Measurements from ENCODE around the gene CUL1. TPM values are rescaled to one million over a fixed set of nuclear protein-coding genes. Genes with fewer than 3 reads are reported as not detected.

The CUL1 gene
- total and polyA plus RNA-seq, 2 donors (not counting 3 experiments of a cell fraction or from before 2014, with no cell fraction given) = 25.7 to 50.2 TPM

DNA sequence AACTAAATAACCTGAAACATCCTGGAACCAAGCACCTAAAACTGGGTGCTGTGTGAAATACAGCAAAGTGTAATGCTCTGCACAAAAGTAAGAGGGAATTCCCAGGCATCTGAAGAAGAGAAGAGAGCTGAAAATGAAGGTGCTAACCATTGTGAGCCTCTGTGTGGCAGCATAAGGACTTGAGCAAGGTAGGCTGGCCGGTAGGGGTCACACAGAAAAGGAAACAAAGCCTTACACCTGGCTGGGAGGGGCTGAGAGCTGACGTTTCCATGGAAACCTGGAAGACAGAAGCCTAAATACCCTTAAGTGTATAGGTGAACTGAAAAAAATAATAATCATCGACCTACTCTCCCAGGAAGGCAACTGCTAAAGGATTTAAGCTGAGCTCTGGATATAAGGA lies 48.6 kb downstream of the CUL1 start:
- no peaks in the 10 kb centered on the region for H3K9me1 ChIP-seq (replicated peaks; ENCODE audit: control insufficient read depth, extremely low read depth, insufficient read depth, low read length)
- H3K9ac ChIP-seq (replicated peaks; ENCODE audit: extremely low read depth, insufficient read depth, low read length) = no peak overlapping the region
- H3K79me2 ChIP-seq (ENCODE audit: control insufficient read depth, insufficient read depth, low read length) = peaks cover 40% of the 10 kb centered on the region
- intact Hi-C loops (cut with micrococcal nuclease) (no loop called here), dilution Hi-C loops (cut with MboI; ENCODE audit: extremely low pct_ligation_motif_present, low sequenced_read_pairs) (no loop called here)
- H4K20me1 ChIP-seq (replicated peaks; ENCODE audit: control insufficient read depth, extremely low read depth, insufficient read depth, low read length) = peaks cover 2% of the 10 kb centered on the region
- no peaks in the 10 kb centered on the region for H3K36me3 ChIP-seq (ENCODE audit: control insufficient read depth in 2 of 2, extremely low read depth in 1 of 2, insufficient read depth in 2 of 2, low read length in 2 of 2)
- POLR2A ChIA-PET = no interaction called here
- H3K4me2 ChIP-seq (ENCODE audit: insufficient read depth, low read length) = no peak overlapping the region
- H3K27me3 ChIP-seq (ENCODE audit: control insufficient read depth in 2 of 2, insufficient read depth in 2 of 2, low read length in 2 of 2) = no peaks in the 10 kb centered on the region
- no TSS peak for BruUV-seq (replicated peaks)
- no peaks in the 10 kb centered on the region for H3K4me1 ChIP-seq (ENCODE audit: control insufficient read depth, extremely low read depth, insufficient read depth, low read length)
- no peak overlapping the region for H2AFZ ChIP-seq (ENCODE audit: low read depth, low read length)
- no peak for DNase-seq (ENCODE audit: low read depth, low spot score)
- H3K4me3 ChIP-seq (replicated peaks in 1 of 3; ENCODE audit: insufficient read depth in 1 of 3, low read depth in 1 of 3, low read length in 3 of 3) = no peak overlapping the region
- no peaks in the 10 kb centered on the region for H3K9me3 ChIP-seq (replicated peaks; ENCODE audit: control insufficient read depth, insufficient read depth, low read length)
- TF ChIP-seq POLR2AphosphoS5 (IDR thresholded peaks at IDR 0.05; ENCODE audit: insufficient read depth, low read depth, low read length) = no peak
- TF ChIP-seq MYC (IDR thresholded peaks at IDR 0.05; ENCODE audit: low read depth, low read length) = no peak
- TF ChIP-seq POLR2A (IDR thresholded peaks at IDR 0.05; ENCODE audit: low read depth, low read length) = no peak
- TF ChIP-seq, protein P1, sequence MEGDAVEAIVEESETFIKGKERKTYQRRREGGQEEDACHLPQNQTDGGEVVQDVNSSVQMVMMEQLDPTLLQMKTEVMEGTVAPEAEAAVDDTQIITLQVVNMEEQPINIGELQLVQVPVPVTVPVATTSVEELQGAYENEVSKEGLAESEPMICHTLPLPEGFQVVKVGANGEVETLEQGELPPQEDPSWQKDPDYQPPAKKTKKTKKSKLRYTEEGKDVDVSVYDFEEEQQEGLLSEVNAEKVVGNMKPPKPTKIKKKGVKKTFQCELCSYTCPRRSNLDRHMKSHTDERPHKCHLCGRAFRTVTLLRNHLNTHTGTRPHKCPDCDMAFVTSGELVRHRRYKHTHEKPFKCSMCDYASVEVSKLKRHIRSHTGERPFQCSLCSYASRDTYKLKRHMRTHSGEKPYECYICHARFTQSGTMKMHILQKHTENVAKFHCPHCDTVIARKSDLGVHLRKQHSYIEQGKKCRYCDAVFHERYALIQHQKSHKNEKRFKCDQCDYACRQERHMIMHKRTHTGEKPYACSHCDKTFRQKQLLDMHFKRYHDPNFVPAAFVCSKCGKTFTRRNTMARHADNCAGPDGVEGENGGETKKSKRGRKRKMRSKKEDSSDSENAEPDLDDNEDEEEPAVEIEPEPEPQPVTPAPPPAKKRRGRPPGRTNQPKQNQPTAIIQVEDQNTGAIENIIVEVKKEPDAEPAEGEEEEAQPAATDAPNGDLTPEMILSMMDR (IDR thresholded peaks at IDR 0.05; ENCODE audit: extremely low read depth in 1 of 2, insufficient read depth in 1 of 2, low read depth in 1 of 2, low read length in 2 of 2) = no peak
- no peak for TF ChIP-seq EZH2 (IDR thresholded peaks at IDR 0.05; ENCODE audit: borderline replicate concordance, low read depth, low read length, severe bottlenecking)
- no peak for TF ChIP-seq GATA2 (IDR thresholded peaks at IDR 0.05; ENCODE audit: insufficient read depth, insufficient read length, low read depth, low read length)
- TF ChIP-seq, protein P2, sequence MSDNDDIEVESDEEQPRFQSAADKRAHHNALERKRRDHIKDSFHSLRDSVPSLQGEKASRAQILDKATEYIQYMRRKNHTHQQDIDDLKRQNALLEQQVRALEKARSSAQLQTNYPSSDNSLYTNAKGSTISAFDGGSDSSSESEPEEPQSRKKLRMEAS (IDR thresholded peaks at IDR 0.05; ENCODE audit: insufficient read depth, insufficient read length) = no peak
- no peak for TF ChIP-seq FOS (IDR thresholded peaks at IDR 0.05; ENCODE audit: borderline replicate concordance, insufficient read depth, low read length)
- no peak for TF ChIP-seq JUN (IDR thresholded peaks at IDR 0.05; ENCODE audit: borderline replicate concordance, insufficient read depth, insufficient read length, low read depth)
- no peak for FAIRE-seq
- H3K27ac ChIP-seq (ENCODE audit: insufficient read depth, low read depth, low read length) = no peak overlapping the region
- CTCF ChIA-PET = interaction anchor here (0.9 to 1.3 kb wide), 4 partner anchors 8 to 260 kb away, joined by 3 to 4 read pairs (median 3); no protein-coding TSS in a partner anchor
